WTC11 (cell line): Measurements from ENCODE around the gene OPA1.

Experiments
- MLX ChIP-seq: sonication (generic); formaldehyde crosslinking; IDR thresholded peaks from 2 replicates; pipeline ENCODE4 v1.8.1; 2023; ENCODE audit warnings: mild to moderate bottlenecking, missing genetic modification reagents, moderate library complexity
- TCF7 ChIP-seq: sonication (generic); formaldehyde crosslinking; IDR thresholded peaks from 2 replicates; pipeline ENCODE4 v1.8.0; 2022; ENCODE audit warnings: mild to moderate bottlenecking, low read depth, missing genetic modification reagents, moderate library complexity
- TF ChIP-seq, protein P1 (sequence below): fragments of 200-600 bp; IDR thresholded peaks from 2 replicates; pipeline ENCODE4 v1.8.0; 2022; ENCODE audit warnings: antibody characterized with exemption

DNA sequence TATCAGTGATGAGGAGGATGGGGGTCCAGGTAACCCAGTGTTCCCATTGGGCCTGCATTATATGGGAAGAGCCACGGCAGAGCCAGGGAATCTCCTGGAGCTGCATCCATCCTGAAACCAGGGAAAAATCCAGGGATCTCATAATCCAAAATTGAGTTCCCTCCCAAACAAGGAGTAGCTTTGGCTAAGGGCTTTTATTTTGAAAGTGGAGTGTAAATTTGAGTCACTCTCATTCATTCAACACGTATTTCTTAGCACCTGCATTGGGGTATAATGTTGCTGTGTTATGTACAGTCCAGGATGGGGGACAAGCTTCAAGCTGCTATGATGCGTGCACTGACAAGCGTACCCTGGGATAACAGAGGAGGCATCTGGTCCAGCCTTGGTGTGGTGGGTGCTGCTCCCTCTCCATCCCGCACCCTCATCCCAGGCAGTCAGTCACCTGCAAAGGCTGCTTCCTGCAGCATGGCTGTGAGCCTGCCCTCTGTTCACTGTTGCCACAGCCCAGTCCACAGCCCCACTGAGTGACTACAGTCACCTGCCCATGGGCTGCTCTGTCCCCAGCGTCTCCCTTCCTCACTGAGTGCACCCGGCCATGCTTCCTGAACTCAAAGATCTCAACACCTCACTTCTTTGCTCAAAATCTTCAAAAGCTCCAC is 135.6 kb downstream of the OPA1 start:
- TF ChIP-seq TCF7 (CRISPR knock-in tag), result no peak
- TF ChIP-seq, protein P1, sequence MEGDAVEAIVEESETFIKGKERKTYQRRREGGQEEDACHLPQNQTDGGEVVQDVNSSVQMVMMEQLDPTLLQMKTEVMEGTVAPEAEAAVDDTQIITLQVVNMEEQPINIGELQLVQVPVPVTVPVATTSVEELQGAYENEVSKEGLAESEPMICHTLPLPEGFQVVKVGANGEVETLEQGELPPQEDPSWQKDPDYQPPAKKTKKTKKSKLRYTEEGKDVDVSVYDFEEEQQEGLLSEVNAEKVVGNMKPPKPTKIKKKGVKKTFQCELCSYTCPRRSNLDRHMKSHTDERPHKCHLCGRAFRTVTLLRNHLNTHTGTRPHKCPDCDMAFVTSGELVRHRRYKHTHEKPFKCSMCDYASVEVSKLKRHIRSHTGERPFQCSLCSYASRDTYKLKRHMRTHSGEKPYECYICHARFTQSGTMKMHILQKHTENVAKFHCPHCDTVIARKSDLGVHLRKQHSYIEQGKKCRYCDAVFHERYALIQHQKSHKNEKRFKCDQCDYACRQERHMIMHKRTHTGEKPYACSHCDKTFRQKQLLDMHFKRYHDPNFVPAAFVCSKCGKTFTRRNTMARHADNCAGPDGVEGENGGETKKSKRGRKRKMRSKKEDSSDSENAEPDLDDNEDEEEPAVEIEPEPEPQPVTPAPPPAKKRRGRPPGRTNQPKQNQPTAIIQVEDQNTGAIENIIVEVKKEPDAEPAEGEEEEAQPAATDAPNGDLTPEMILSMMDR, result no peak
- no peak for TF ChIP-seq MLX (CRISPR knock-in tag)
